ENCODE data around the gene KIRREL3. TPM values are rescaled to one million over a fixed set of nuclear protein-coding genes. Genes with fewer than 3 reads are reported as not detected.

The KIRREL3 gene
- polyA plus RNA-seq, 1 of the 3 experiments (the other 2 are of a cell fraction), result 3.7 TPM

DNA sequence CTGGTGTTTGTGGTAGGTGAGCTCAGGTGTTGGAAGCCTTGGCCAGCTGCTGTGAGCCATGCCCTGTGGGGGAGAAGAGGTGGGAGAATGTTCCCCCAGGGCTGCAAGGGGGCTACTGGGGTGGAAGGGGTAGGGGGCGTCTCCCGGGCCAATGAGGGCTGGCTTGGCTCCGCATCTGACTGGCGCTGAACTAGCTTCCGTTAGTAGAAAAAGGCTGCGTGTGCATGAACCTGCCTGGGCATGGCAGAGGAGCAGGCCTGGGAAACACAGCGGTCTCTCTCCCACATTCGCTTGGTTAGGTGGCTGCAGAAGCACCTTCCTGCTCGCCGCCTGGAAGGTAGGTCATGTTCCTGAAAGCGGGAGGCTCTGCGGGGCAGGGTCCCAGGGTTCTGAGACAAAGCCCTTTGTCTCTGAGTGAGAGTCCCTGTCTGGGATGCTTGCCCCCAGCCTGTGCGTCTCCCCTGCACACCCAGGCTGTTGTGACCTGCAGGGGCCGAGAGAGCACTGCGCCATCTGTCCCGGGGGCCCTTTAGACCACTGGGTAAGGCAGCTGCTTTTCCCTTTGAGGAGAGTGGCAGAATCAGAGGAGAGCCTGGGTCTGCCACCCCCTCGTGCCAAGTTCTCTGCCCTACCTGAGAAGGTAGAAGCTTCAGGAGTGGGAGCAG is 466.3 kb downstream of the KIRREL3 start (continued):
- TF ChIP-seq, protein P1, sequence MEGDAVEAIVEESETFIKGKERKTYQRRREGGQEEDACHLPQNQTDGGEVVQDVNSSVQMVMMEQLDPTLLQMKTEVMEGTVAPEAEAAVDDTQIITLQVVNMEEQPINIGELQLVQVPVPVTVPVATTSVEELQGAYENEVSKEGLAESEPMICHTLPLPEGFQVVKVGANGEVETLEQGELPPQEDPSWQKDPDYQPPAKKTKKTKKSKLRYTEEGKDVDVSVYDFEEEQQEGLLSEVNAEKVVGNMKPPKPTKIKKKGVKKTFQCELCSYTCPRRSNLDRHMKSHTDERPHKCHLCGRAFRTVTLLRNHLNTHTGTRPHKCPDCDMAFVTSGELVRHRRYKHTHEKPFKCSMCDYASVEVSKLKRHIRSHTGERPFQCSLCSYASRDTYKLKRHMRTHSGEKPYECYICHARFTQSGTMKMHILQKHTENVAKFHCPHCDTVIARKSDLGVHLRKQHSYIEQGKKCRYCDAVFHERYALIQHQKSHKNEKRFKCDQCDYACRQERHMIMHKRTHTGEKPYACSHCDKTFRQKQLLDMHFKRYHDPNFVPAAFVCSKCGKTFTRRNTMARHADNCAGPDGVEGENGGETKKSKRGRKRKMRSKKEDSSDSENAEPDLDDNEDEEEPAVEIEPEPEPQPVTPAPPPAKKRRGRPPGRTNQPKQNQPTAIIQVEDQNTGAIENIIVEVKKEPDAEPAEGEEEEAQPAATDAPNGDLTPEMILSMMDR (IDR thresholded peaks at IDR 0.05), result no peak

- H4K20me1 ChIP-seq (ENCODE audit: insufficient read depth), result no peaks in the 10 kb centered on the region
- CTCF ChIA-PET, result interaction anchor here (0.6 to 1.5 kb wide), 4 partner anchors 11 to 1521 kb away, joined by 3 to 5 read pairs (median 4); no protein-coding TSS in a partner anchor
- no peak for TF ChIP-seq FOXJ3 (CRISPR knock-in tag; IDR thresholded peaks at IDR 0.05)
- no peak for TF ChIP-seq YY1 (IDR thresholded peaks at IDR 0.05; ENCODE audit: low read depth)
- no peak for TF ChIP-seq POLR2AphosphoS5 (IDR thresholded peaks at IDR 0.05; ENCODE audit: low read depth, low read length)
- no peak for TF ChIP-seq JUND (IDR thresholded peaks at IDR 0.05)
- no peak for TF ChIP-seq MAX (IDR thresholded peaks at IDR 0.05; ENCODE audit: low read depth)
- no peak for TF ChIP-seq RAD21 (IDR thresholded peaks at IDR 0.05; ENCODE audit: low read length)
- no peak for TF ChIP-seq TEAD4 (IDR thresholded peaks at IDR 0.05; ENCODE audit: borderline replicate concordance, insufficient read depth)
- TF ChIP-seq FOSL2 (IDR thresholded peaks at IDR 0.05; ENCODE audit: borderline replicate concordance, low read depth), result no peak
- TF ChIP-seq FOXM1 (IDR thresholded peaks at IDR 0.05; ENCODE audit: low read depth), result no peak
- TF ChIP-seq EP300 (IDR thresholded peaks at IDR 0.05; ENCODE audit: borderline replicate concordance in 1 of 2, low read depth in 1 of 2, low read length in 1 of 2), result no peak
- TF ChIP-seq RFX5 (IDR thresholded peaks at IDR 0.05; ENCODE audit: low read length), result no peak
- TF ChIP-seq NFIC (IDR thresholded peaks at IDR 0.05; ENCODE audit: borderline replicate concordance), result no peak
- no peak for TF ChIP-seq PBX3 (IDR thresholded peaks at IDR 0.05)
- TF ChIP-seq EZH2phosphoT487 (IDR thresholded peaks at IDR 0.05; ENCODE audit: borderline replicate concordance, low read depth), result no peak
- TF ChIP-seq, protein P1 (IDR thresholded peaks at IDR 0.05), result no peak
- no peak for TF ChIP-seq SMC3 (IDR thresholded peaks at IDR 0.05; ENCODE audit: low read depth, low read length)
- no peaks in the 10 kb centered on the region for H3K9me3 ChIP-seq
- H3K79me2 ChIP-seq (ENCODE audit: insufficient read depth), result no peaks in the 10 kb centered on the region
- no peaks in the 10 kb centered on the region for H3F3A ChIP-seq (replicated peaks; ENCODE audit: insufficient read depth)
- DNase-seq, result no peak
- POLR2A ChIA-PET, result interaction anchor here (0.8 kb wide), 1 partner anchor 31 kb away, joined by 3 read pairs; no protein-coding TSS in a partner anchor
- peaks cover 0 to 2% of the 10 kb centered on the region in 2 experiments; a peak in 1 of 4 replicates for H3K4me1 ChIP-seq (ENCODE audit: control insufficient read depth in 1 of 2, insufficient read depth in 2 of 2, low read depth in 1 of 2, low read length in 1 of 2)
- H3K27ac ChIP-seq (ENCODE audit: low read depth in 2 of 2, low read length in 1 of 2), result no peak overlapping the region
- H3K27me3 ChIP-seq (ENCODE audit: insufficient read depth), result no peaks in the 10 kb centered on the region
- H2AFZ ChIP-seq (ENCODE audit: low read depth), result no peak overlapping the region
- H3K36me3 ChIP-seq (replicated peaks in 1 of 2; ENCODE audit: control insufficient read depth in 1 of 2, insufficient read depth in 2 of 2, low read length in 1 of 2), result no peaks in the 10 kb centered on the region
- H3K4me3 ChIP-seq (ENCODE audit: low read depth in 2 of 2, low read length in 1 of 2), result no peak overlapping the region
- 75% methylated on average over 5 of the region's 6 CpGs for WGBS (ENCODE audit: low lambda C conversion rate)
- H3K9me2 ChIP-seq, result no peaks in the 10 kb centered on the region
- no peak overlapping the region for H3K4me2 ChIP-seq
- H3K9ac ChIP-seq, result no peak overlapping the region
Observed at GRCh38 chr11:126533560-126533959, 467.0 kb downstream of the KIRREL3 start.

All from SK-N-SH (cell line).